AG08395 (cell line): Measurements from ENCODE around the gene SCG5.

Source experiments
- DNase-seq: peaks from one replicate; pipeline ENCODE4 v3.0.0; 2012; ENCODE audit warnings: mixed read lengths, low spot score

The SCG5 gene

DNA sequence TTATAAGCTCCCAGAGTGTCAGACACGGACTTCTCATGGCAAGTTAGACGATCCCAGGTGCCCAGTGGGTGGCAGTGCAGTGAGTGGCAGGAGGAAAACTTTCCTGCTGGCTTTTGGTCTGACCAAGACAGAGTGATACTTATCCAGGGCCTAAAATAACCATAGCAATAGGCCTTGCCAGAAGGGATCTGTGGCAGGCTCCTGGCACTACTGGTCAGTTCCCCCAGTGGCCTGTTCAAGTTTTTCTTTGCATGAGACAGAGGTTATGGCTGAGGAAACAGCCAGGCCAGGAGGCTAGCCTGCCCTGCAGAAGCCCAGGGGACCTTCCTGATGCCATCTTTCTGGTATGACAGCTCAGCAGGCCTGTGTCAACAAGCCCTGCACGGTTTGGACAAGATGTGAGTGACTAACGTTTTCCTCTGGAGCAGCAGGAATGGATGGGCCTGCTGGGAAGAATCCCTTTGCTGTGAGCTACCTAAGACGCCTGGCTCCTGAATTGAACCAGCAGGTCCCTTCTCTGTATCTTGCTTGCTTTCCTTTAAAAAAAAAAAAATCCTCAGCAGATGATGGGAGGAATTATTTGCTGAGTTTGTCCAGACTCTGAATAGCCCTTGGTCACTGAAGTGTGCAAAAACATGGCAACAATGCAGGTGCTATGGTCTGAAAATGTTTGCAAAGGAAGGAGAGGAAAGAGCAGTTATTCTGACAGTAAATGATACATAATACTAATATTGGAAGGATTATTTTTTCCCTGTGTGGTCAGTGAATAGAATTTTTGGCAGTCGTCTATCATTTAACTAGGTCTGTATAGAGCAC, 18.0 kb downstream of the SCG5 start:
- peak; percentile 92 for DNase-seq

DNA sequence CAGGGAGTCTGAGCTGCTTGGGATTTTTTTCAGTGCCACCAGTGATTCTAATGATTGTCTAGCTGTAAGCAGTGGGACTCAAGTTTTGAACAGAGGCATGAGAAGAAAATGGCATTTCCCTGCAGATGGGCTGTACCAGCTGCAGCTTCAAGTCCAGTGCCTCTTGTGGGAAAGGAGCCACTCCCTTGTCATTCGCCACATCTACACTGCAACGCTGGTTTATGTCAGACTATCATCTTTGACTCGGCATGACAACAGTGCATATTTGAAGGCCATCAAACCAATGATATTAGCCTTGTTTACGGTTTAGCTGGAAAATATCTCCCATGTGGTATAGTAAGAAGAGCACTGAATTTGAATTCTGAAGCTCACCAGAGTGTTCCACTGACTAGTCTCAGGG, 22.2 kb downstream of the SCG5 start:
- no peak for DNase-seq

DNA sequence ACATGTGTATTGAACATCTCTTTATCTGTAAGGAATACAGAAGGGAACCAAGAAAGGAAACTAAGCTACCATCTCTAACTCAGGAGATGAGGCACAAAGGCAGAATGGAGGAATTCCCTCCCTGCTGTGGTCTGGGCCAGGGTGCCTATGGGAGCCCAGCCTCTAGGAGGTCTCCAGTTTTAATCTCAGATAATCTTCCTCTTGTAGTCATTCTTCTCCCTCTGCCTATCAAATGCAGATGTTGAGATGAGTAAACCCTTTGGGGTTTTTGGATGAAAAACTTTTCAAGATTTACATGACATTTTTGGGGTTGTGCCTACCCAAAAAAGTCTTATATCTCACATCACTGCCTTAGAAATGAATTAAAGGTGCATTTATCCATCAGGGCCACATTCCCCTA, 23.3 kb downstream of the SCG5 start:
- DNase-seq, result peak; percentile 28

DNA sequence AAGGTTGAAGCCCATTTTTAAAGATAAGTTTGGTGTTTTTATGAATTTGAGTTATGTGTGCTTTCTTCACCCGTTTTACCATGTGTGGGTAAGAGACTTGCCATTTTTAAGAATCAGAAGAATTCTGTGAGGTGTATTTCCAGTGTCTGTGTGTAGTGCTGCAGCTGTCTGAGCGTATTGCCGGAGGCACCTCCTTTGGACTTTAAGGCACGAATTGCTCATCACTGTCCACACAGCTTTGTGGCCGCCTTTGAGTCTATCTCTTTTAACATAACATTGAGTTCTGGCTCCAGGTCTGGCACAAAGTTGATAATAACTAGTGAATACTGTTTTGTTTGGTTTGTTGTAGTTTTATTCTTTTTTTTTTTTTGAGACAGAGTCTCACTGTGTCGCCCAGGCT, 25.8 kb downstream of the SCG5 start:
- no peak for DNase-seq

DNA sequence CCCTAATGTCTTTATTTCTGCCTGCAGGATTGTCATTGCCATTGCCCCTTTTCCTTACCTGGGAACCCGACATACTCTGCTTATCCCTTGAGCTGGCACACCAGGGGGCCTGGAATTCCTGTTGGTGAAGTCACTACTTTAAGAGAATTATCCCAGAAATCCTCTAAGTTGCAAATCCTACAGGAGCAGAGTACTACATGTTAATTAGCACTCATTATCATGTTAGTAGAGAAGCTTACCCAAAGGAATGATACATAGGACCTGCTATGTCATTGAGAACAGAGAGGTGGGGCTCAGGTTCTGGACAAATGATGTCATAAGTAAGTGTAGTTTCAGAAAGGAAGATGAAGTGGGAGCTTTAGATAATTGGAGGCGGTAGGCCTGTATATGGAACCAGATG, 27.4 kb downstream of the SCG5 start:
- no peak for DNase-seq

DNA sequence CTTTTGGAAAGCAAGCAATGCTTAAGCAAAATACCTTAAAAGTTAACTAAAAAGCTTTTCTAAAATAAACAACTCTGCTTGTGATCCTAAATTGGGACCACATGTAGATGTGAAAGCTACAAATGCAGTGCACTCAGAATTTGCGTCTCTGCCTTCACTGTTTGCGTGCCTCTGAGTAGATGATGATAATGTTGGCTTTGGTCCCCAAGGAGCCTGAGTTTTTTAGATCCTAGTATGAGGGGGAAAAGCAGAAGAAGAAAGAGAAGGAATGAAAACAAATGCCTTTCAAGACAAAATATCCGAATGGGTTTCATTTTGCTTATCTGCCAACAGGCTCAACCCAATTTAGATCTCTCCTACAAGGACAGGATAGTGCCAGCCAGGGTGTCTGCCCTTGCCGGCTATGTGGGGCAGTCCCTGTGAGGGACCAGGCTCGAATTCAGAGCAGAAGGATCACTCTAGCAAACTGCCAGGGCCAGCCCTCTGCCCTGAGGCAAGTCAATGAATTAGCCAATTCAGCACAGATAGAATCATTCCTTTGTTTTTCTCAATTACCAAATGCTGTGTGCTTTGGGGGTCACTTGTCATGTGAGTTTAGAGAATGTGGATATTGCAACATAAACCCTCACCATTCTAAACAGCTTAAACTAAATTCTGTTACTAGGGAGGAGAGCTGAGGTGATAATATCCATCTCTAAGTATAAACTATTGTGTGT, 28.5 kb downstream of the SCG5 start:
- peak; percentile 74 for DNase-seq

DNA sequence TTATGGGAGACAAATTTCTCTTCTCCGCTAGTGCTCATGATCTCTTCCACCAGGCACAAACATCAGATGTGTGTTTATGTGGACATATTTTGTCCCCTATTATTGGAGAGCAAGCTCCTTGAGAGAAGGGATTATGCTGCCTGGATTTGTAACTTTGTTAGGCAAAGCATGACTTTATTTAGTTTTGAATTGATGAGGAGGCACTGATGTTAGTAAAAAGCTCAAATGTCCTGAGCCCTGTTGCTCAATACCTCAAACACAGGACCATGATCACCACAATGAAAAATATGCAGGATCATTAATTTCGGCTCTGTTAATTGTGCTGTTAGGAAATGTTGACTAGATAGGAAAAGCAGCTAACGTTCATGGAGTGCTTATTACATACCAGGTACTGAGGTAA, 29.1 kb downstream of the SCG5 start:
- no peak for DNase-seq

DNA sequence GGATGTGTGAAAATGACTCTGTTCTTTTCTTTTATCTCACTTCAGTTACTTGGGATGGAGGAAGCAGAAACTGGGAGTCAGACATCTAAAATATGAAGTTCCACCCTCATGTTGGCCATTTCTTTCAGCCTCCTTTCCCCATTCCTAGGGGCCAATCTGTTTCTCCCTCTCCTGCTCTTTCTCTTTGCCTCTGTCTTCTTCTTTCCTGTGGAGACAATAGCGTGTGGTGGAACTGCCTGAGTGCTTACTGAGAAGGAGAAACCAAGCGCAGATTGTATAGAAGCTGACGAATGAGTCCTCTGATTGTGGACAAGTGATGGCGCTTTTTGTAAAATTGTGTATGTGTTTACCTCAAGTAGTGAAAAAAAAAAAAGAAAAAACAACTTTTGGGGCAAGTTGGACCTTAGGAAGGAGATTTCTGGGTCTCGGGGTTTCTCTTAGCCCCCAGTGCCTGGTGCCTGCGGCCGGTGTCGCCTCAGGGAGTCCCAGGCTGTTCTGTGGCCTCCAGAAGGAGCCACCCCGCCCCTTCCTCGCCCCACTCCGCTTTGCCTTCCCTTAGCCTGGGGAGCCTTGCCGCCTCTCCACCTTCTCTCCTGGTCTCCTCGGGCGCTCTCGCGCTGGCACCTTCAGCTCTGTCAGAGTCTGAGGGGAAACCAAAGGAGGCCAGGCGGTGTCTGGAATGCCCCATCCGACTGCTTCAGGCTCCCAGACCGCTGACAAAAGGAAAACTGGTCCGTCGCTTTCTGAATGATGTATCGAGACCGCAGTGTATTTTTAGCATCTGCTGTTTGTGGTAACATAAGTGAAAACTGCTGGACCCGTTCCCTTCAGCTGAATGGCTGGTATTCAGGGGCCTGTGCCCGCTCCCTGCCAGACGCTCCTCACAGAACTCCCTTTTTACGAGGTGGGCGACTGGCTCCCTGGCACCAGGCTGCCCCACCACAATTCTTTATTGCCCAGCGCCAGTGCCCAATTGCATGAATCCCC, 30.1 kb downstream of the SCG5 start:
- DNase-seq, result peak; percentile 80

DNA sequence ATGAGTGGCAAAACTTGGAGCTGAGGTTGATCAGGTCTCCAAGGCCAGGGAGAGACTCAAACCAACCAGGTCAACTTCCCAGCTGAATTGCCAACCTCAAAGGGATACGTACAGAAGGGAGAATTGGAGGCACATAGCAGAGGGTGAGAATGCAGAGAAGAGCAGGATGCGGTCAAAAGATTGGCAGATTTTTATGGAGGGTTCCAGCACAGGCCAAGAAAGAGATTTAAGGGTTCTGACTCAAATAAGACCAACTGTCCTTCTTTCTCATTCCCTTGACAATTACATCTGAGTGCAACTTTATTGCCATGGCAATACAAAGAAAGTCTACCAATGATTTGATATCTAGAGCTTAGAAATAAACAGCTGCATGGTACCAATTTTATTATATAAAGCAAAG, 33.2 kb downstream of the SCG5 start:
- DNase-seq, result no peak

DNA sequence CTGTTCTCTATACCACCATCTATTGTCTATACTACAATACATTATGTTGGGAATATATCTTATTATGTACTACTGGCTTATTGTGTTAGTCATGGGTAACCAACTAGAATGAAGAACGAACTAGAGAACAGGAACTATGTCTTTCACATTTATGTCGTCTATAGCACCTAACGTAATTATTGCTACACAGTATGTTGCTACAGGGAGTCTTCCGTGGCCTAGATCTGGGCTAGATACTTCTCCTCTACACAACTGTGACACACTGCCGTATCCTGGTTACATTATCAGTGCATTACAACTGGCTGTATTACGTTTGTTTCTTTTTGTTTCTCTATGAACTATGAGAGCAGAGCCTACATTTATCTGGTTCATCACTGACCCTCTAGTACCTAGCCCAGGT, 34.0 kb downstream of the SCG5 start:
- no peak for DNase-seq

DNA sequence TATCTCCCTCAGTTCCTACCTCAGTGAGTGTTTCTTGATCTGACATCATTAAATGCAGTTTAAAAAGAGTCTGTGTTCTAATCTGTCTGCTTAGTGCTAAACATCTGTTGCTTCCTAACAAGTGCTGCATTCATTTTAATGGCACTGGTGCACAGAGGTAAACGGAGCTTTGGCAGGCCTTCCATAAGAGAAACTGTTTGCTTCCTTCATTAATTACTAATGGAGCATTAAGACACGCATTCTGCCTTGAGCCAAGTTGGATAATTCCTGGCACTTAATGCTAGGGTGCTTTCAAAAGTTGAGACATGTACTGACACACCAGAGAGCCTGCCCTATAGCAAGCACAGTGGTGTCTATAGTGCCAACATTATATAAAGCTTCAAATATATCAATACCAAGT, 34.7 kb downstream of the SCG5 start:
- no peak for DNase-seq

DNA sequence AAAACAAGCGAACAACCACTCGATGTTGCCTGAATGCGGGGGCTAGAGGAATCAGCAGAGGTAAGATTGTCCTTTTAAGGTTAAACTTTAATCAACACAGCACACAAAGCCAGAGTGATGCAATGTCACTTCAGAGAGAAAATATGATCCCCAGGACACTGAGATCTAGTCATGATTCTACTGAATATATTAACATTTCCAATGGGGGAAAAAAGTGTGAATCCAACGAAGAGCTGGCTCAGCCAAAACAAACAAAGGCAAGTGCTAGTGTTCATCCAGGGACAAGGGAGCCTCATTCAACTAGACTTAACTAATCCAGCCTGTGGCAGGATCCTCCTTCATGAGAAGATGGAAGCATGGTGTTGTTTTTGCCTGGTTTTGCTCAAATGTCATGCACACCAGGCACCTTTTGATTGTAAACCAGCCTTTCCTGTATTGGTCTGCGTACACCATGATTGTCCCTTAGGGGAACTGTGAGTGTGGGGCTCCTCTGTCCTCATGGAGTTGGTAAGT, 35.8 kb downstream of the SCG5 start:
- DNase-seq, result no peak

DNA sequence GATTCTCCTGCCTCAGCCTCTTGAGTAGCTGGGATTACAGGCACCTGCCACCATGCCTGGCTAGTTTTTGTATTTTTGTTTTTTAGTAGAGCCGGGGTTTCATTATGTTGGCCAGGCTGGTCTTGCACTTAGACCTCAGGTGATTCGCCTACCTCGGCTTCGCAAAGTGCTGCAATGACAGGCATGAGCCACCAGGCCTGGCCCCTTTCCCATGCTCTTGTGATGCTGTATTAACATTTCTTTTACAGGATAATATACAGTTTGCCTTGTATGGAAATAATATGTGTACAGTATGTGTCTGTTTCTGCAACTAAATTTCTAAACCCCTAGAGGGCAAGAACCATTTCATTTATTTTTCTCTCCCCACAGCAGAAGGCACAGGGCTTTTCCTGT, 37.8 kb downstream of the SCG5 start:
- DNase-seq, result no peak

DNA sequence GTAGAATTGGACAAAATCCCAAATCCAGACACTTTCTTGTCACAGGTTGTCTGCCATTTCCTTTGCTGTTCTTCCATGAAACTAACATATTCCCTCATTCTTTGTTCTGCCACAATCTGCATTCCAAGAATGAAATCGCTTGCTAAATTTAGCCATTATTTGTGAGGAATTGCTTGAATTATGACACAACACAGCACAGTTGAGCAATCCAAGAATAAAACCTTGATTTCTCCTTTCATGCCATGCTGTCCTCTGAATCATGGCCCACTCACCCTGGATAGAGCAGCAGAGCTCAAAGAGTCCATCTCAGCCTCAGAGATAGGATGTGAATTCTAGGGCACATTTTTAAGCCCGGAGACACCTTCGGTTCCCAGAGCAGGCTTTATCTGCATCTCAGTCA, 41.1 kb downstream of the SCG5 start:
- DNase-seq, result peak; percentile 87

DNA sequence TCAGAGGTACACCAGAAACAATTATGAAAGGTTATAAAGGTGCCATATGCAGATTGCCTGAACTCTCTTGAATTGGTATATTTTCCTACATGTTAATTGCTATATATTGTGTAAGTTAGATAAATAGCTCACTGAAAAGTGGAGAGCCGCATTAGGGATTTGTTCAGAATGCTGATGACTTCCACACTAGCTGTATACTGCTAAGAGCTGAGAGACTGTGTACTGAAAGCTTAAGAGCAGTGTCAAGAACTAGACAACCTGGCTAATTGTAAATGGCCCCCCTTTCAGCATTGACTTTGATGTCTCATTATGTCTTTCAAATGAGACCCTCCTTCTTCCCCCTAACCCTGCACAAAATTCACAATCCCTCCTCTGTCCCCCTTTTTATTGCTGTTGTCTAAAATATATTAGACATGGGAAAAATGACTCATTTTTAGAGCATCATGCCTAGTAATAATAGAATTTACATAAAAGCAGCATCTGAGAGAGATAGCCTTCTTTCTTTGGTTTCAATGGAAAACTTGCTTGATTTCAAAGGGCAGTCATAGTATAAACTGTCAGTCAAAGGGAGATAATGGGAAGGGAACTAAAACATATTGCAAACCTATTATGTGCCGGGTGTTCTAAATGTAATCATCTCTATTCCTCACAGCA, 41.6 kb downstream of the SCG5 start:
- no peak for DNase-seq

DNA sequence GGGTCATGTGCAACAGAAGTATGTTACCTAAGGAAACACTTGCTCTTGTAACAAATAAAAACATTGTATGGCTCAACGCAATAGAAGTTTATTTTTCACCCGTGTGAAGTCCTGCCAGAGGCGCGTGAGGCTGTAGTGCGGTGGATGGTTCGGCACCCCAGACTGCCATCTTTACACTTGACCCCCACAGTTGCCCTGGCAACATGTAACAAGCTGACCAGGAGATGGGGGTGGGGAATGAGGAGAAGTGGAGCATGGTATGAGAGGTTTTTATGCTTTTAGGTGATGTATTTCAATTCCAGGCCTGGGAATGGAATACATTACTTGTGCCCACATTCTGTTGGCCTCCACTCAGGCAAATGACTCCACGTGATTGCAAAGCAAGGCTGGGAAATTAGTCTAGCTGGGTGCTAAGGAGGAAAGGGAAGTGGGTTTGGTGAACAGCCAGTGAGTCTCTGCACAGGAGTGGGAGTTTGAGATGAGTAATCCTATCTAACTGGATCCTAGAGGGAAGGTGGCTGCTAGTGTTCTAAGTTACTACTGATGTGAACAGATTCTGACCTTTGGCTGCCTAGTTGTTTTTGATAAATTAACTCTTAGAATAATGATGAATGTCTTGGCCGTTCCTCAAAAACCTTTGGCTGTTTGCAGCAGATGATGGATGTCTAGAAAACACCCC, 42.5 kb downstream of the SCG5 start:
- DNase-seq, result peak; percentile 93

DNA sequence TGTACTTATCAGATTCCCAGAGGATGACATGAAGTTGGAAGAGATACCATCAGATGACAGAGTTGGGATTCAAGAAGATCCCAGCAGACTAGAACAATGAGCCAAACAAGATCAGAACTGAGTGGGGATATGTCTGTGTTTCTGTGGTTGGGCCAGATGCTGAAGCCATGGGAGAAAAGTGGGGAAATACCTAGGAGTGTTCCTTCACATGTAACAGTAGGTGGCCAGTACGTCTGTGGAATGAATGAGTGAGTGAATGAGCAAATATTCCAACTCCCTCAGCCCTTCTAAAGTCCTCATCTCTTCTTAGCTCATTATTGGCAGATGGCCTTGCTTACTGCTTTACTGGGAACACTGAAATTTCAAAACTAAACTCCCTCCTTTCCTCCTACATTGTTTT, 44.1 kb downstream of the SCG5 start:
- DNase-seq, result no peak

DNA sequence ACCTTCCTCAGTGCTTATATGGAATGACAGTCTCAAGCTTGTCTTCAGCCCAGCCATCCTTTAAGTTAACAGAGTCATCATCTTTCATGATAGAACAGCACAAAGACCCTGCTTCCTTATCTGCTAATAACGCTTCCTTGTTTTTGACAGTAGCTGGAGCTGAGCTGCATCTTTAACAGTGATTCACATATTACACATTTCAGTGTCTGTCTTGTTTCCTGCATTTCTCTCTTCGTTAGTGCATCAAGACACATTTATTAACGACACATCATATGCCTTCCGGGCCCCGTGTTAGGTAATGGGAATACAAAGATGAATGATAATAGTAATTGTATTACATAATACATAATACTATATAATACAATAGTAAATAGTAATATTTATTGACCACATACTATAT, 46.0 kb downstream of the SCG5 start:
- DNase-seq, result no peak

DNA sequence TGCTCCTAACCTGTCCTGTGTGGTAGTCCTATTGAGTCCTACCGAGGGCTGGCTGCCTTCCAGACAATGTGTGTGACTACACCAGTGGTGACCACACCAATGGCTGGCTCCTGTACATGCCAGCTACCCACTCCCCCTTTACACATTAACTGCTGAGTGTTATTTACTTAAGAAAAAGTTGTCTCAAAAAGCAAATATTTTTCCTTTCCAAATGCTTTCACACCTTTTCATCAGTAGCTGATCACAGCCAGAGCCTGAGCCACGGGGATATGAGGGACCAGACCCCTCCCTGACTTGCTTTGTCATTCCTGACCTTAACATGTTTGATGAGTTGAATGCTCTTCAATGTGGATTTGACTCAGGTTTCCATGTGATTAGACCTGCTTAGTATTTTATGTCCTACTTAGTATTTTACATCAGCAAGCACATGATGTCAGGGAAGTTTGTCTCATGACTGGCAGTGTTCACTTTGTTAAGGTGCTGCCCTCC, 46.7 kb downstream of the SCG5 start:
- DNase-seq, result no peak

DNA sequence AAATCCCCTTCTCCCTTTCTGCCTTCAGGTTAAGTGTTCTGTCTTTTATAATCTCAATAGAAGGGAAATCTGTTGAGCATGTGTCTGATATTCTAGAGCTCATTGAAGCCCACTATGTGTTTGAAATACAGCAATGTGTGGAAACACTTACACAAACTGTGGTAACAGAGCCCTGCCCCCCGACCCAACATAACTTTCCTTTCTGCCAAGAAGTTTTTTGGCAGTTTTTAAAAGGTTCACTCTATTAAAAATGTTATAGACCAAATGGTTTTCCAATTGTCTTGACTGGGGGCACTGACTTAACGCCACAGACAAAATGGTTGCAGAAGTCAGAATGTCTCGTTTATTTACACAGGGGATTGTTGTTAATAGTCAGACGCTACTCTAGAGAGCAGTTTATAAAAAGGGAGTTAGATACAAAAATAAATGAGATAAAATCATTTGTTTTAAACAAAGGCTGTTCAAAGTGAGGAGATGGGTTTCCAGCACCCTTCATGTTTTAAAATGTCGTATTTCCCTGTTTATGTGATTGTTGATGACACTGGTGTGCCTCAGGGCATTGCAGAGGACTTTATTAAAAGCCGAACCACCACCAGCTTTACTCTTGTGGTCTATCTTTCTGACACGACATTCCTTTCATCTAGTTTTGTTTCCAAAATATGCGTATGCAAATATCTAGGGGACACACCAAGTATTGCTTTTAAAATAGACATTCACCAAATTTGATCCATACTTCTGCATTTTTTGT, 49.6 kb downstream of the SCG5 start:
- no peak for DNase-seq
